Effector memory CD8-positive, alpha-beta T cell (primary cell): Measurements from ENCODE around the gene PAQR7.

Experiments
- ATAC-seq: fragments of 150-1000 bp; cut with Tn5 transposase; replicated peaks from 2 replicates; pipeline ENCODE4 v1.10.0; 2021; ENCODE audit warnings: mild to moderate bottlenecking, moderate library complexity
- DNase-seq, 3 experiments: peaks; one replicate each; pipeline ENCODE4 v3.0.0; 2021
- H3K27ac Mint-ChIP-seq, 2 donors: one replicate each; pipeline ENCODE4 v1.8.0; 2022; ENCODE audit warnings: mild to moderate bottlenecking in 2 of 2, mixed read lengths in 2 of 2, moderate library complexity in 2 of 2
- H3K27me3 Mint-ChIP-seq, 2 donors: one replicate each; pipeline ENCODE4 v1.8.0; 2022; ENCODE audit warnings: mixed read lengths in 2 of 2
- H3K36me3 Mint-ChIP-seq: one replicate; pipeline ENCODE4 v1.8.0; 2022; ENCODE audit warnings: mild to moderate bottlenecking, moderate library complexity, mixed read lengths; ENCODE audit not compliant: insufficient read depth
- H3K4me1 Mint-ChIP-seq, 2 donors: one replicate each; pipeline ENCODE4 v1.8.0; 2022; ENCODE audit warnings: low read depth in 2 of 2, mixed read lengths in 2 of 2
- H3K4me3 Mint-ChIP-seq, 2 donors: one replicate each; pipeline ENCODE4 v1.8.0; 2022; ENCODE audit warnings: mild to moderate bottlenecking in 2 of 2, mixed read lengths in 2 of 2, moderate library complexity in 2 of 2
- H3K9me3 Mint-ChIP-seq, 2 donors: one replicate each; pipeline ENCODE4 v1.8.0; 2022; ENCODE audit warnings: mixed read lengths in 2 of 2

The PAQR7 gene

DNA sequence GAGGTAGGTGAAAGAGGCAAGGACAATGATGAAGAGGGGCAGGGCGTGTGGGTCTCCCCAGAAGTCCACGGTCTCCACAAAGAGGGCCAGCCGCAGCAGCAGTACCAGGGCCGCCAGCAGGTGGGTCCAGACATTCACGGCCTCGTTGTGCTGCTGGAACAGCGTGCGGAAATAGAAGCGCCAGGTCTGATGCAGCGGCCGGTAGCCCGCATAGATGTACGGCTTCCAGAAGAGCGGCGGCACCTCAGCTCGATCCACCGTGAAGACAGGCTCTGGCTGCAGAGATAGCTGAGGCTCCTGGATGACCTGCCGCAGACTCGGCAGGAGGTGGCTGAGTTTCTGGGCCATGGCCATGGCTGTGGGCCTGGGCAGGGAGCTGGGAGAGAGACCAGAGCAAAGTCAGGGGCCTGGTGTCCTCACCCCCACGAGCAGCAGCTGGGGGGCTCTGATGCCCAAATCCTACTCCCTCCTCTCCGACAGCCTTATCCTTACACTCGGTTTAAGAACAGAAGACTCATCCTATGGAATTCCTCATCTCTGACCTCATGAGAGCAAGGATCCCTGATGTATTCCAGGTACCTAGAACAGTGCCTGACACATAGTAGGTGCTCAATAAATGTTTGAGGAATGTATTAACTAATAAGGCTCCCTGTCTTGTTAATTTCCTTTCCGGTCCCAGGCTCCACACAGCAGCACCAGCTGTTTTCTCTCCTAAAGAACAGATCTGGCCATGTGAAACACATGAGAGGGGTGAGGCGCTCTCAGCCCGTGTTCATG, 11.8 kb downstream of the PAQR7 start:
- Mint-ChIP-seq H3K36me3 (peaks cover 7% of the 10 kb centered on the region), H3K4me3 (no peak overlapping the region), H3K4me1 (peaks cover 5 to 15% of the 10 kb centered on the region in 2 donors), H3K27ac (no peak overlapping the region), H3K9me3 (no peaks in the 10 kb centered on the region), H3K27me3 (no peaks in the 10 kb centered on the region)
- ATAC-seq: no peak
- DNase-seq: no peak

DNA sequence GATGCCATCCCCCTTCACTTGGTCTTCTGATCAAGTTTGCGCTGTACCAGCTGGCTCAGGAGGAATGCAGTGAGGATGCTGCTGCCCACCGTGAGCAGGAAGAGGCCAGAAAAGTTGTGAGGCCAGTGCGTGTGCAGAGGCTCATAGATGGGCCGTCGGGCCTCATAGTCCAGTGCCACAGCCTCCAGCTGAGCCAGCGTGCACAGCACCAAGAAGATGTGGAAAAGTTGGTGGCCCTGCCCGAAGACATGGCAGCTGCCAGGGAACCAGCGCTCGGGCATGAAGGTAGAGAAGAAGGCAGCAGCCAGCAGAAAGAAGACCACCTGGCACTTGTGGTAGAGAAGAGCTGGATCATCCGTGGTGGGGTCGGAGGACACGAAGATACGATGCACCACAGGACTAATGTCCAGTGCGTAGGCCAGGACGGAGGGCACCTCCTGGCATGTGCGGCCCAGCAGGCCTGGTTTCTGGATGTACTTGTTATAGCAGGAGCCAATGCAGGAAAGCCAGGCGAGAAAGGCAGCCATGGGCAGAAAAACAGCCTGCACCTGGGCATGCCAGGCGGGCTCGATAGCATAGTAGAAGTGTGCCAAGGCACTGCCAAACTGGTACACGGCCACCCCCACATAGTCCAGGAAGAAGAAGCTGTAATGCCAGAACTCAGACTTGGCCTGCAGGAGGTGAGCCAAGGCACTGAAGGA, 12.6 kb downstream of the PAQR7 start:
- Mint-ChIP-seq H3K27me3 (no peaks in the 10 kb centered on the region), H3K27ac (no peak overlapping the region), H3K36me3 (peaks cover 7% of the 10 kb centered on the region)

GRCh38 chr1:25861316-25862286, 13.9 kb downstream of the PAQR7 start:
- Mint-ChIP-seq H3K27ac (peak overlapping the region in 1 of 2 donors; percentile 92), H3K4me3 (no peak overlapping the region)

More for the DNA sequence above, 12.6 kb downstream of the PAQR7 start:
- Mint-ChIP-seq H3K4me3 (no peak overlapping the region), H3K4me1 (peaks cover 9 to 17% of the 10 kb centered on the region in 2 donors), H3K9me3 (no peaks in the 10 kb centered on the region)
- DNase-seq: no peak
- no peak for ATAC-seq

GRCh38 chr1:25858906-25859789, 16.4 kb downstream of the PAQR7 start, which contains the start of gene AUNIP:
TSS of gene AUNIP (minus strand) at chr1:25859457. CDS start at chr1:25859357, 100 bp downstream.
- Mint-ChIP-seq H3K4me3 (peak within 1 kb of the TSS; percentile 87 to 91), H3K9me3 (no peaks in the 10 kb centered on the region), H3K27ac (peak within 1 kb of the TSS; percentile 84 to 87), H3K36me3 (peaks cover 4% of the 10 kb centered on the region), H3K4me1 (peaks cover 9 to 15% of the 10 kb centered on the region in 2 donors), H3K27me3 (no peaks in the 10 kb centered on the region)
- ATAC-seq (peak; percentile 97), DNase-seq (peak; percentile 82 to 86 (median 86))

More at GRCh38 chr1:25861316-25862286, 13.9 kb downstream of the PAQR7 start:
- ATAC-seq (no peak), DNase-seq (no peak)
- H3K4me1 Mint-ChIP-seq: peaks cover 9 to 17% of the 10 kb centered on the region in 2 donors
- H3K27me3 Mint-ChIP-seq: no peaks in the 10 kb centered on the region
- H3K9me3 Mint-ChIP-seq: no peaks in the 10 kb centered on the region
- H3K36me3 Mint-ChIP-seq: peaks cover 7% of the 10 kb centered on the region

- Mint-ChIP-seq H3K9me3 (no peaks in the 10 kb centered on the region), H3K27ac (peak overlapping the region in 1 of 2 donors; percentile 84), H3K4me3 (peak overlapping the region; percentile 87 to 91), H3K4me1 (peaks cover 9 to 15% of the 10 kb centered on the region in 2 donors), H3K27me3 (no peaks in the 10 kb centered on the region), H3K36me3 (peaks cover 4% of the 10 kb centered on the region)
- no peak for ATAC-seq
- DNase-seq: no peak
Observed at GRCh38 chr1:25858494-25858893, 17.0 kb downstream of the PAQR7 start.

GRCh38 chr1:25856856-25857255, 18.7 kb downstream of the PAQR7 start:
- no peak overlapping the region for H3K27ac Mint-ChIP-seq
- H3K4me3 Mint-ChIP-seq: no peak overlapping the region
- peaks cover 9 to 15% of the 10 kb centered on the region in 2 donors for H3K4me1 Mint-ChIP-seq
- no peaks in the 10 kb centered on the region for H3K27me3 Mint-ChIP-seq
- ATAC-seq (no peak), DNase-seq (no peak)
- peaks cover 4% of the 10 kb centered on the region for H3K36me3 Mint-ChIP-seq
- no peaks in the 10 kb centered on the region for H3K9me3 Mint-ChIP-seq

DNA sequence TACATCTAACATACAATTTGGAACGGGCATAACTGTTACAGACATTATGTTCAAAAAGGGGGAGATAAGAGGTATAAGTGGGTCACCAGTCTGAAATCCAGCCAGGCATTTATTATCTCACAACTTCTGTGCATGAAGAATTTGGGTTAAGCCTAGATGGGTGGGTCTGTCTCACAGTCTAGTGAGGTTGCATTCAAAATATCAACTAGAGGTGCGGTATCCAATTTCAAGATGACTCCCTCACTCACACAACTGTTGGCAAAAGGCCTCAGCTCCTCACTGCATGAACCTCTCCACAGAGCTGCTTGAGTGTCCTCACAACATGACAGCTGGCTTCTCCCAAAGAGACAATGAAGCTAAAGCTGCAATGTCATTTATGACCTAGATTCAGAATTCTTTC, 21.0 kb downstream of the PAQR7 start:
- Mint-ChIP-seq H3K9me3 (no peaks in the 10 kb centered on the region), H3K27ac (no peak overlapping the region), H3K4me1 (peaks cover 9 to 10% of the 10 kb centered on the region in 2 donors), H3K36me3 (peaks cover 4% of the 10 kb centered on the region), H3K4me3 (no peak overlapping the region), H3K27me3 (no peaks in the 10 kb centered on the region)
- ATAC-seq (no peak), DNase-seq (no peak)

DNA sequence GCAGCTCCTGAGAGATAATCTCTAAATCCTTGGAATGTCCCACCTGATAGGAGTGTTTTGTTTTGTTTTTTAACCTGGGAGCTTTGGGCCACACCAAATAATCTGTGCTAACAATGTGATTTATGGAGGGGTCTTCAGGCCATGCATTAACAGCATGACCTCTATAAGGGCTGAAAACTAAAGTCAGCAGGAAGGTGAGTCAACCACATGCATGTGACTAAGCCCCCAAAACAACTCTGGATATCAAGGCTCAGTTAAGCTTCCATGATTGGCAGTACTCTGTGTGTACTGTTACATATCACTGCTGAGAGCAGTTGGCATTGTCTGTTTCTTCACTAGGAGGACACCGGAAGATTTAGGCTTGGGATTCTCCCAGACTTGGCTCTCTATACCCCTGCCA, 27.0 kb downstream of the PAQR7 start:
- H3K36me3 Mint-ChIP-seq: no peaks in the 10 kb centered on the region
- ATAC-seq (no peak), DNase-seq (no peak)
- H3K27me3 Mint-ChIP-seq: no peaks in the 10 kb centered on the region
- H3K4me3 Mint-ChIP-seq: no peak overlapping the region
- no peak overlapping the region for H3K27ac Mint-ChIP-seq
- no peaks in the 10 kb centered on the region for H3K4me1 Mint-ChIP-seq
- no peaks in the 10 kb centered on the region for H3K9me3 Mint-ChIP-seq

GRCh38 chr1:25847929-25848328, 27.6 kb downstream of the PAQR7 start:
- no peaks in the 10 kb centered on the region for H3K36me3 Mint-ChIP-seq
- DNase-seq: no peak
- H3K4me1 Mint-ChIP-seq: no peaks in the 10 kb centered on the region
- no peak for ATAC-seq
- no peak overlapping the region for H3K27ac Mint-ChIP-seq
- H3K4me3 Mint-ChIP-seq: no peak overlapping the region
- H3K27me3 Mint-ChIP-seq: no peaks in the 10 kb centered on the region
- no peaks in the 10 kb centered on the region for H3K9me3 Mint-ChIP-seq

GRCh38 chr1:25845664-25846063, 29.8 kb downstream of the PAQR7 start:
- Mint-ChIP-seq H3K27ac (no peak overlapping the region), H3K4me3 (no peak overlapping the region), H3K4me1 (no peaks in the 10 kb centered on the region), H3K27me3 (no peaks in the 10 kb centered on the region), H3K9me3 (no peaks in the 10 kb centered on the region), H3K36me3 (no peaks in the 10 kb centered on the region)
- DNase-seq (no peak), ATAC-seq (no peak)

DNA sequence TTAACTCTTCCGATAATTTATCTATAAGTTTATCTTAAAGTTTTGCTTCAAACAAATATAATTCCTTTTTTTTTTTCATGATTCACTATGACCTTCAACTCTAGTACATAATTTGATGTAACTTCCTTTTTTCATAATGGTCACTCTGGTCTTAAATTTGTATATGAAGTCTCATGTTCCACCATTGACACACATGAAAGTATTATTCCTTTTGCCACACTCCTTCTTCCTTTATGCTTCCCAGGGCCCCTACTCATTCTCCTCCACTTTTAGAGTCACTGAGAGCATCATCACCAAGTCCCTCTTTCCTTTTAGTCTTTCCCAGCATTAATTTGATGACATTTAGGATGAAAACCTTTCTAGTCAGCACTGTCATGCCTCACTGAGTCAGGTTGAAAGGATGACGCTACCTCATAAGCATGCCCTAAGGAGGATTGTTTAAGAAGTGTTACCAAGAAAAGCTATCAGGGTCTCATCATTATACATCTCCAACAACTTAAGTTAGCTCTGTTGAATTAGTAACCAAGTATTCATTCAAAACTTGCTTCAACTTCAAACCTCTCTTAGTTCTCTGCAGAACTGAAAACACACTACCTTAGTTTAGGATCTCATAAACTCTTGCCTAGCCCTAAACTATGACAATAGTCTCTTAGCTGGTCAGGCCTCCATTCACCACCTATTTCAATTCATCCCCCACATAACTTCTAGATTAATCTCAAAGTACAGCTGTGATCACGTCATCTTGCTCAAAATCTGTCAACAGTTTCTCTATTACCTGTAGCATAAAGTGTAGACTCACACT, 30.8 kb downstream of the PAQR7 start:
- Mint-ChIP-seq H3K27ac (no peak overlapping the region), H3K4me1 (no peaks in the 10 kb centered on the region), H3K27me3 (no peaks in the 10 kb centered on the region), H3K36me3 (no peaks in the 10 kb centered on the region), H3K4me3 (no peak overlapping the region), H3K9me3 (no peaks in the 10 kb centered on the region)
- no peak for ATAC-seq
- DNase-seq: no peak

DNA sequence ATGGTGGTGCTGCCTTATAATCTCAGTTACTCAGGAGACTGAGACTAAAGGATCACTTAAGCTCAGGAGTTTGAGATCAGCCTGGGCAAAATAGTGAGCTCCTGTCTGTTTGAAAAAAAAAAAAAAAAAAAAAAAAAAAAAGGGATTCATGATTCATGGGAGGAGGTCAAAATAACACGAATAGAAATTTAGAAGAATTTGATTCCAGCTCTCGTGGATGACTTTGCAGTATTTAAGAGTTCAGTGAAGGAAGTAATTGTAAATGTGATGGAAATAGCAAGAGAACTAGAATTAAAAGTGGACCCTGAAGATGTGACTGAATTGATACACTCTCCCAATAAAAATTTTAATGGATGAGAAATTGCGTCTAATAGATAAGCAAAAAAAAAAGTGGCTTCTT, 32.0 kb downstream of the PAQR7 start:
- Mint-ChIP-seq H3K4me3 (no peak overlapping the region), H3K9me3 (no peaks in the 10 kb centered on the region), H3K36me3 (no peaks in the 10 kb centered on the region), H3K27me3 (no peaks in the 10 kb centered on the region), H3K4me1 (no peaks in the 10 kb centered on the region), H3K27ac (no peak overlapping the region)
- no peak for ATAC-seq
- DNase-seq: no peak
